Stimulated activated CD4-positive, alpha-beta T cell treated with anti-CD3 and anti-CD28 coated beads, Interleukin-1b, Interleukin-23, amount 100 ng/mL, for 1 hour (primary cell): Measurements from ENCODE around the gene ARHGAP22.

Experiments used
- DNase-seq, 2 donors: peaks; one replicate each; pipeline ENCODE4 v3.0.0-alpha.2; 2020; ENCODE audit warnings: low read depth in 2 of 2

Gene ARHGAP22

DNA sequence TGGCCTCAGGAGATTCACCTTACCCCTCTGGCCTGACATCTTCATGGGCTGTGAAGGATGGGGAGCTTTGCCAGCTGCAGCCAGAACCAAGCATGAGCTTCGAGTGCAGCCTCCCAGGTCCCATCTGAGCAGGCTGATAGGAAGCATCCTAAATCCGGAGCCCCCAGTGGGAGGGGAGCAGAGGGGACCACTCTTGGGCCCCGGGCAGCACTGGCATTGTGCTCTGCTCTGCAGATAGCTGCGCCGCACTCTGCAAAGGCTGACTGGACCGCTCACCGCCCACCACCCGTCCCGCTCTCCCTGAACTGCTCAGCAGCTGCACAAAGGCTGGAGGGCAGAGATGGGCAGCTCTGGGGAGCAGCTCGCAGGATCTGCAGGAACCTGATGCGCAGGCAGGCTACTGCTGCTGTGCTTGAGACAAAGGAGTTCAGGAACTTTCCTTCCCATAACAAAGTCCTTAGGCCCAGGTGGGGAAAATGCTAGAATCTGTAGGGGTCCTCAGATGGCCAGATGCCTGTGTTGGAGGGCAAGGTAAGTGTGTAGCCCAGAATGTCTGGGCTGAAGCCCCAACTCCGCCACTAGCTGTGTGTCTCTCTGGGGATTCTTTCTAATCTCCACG, 51.8 kb downstream of the ARHGAP22 start:
- DNase-seq: no peak

DNA sequence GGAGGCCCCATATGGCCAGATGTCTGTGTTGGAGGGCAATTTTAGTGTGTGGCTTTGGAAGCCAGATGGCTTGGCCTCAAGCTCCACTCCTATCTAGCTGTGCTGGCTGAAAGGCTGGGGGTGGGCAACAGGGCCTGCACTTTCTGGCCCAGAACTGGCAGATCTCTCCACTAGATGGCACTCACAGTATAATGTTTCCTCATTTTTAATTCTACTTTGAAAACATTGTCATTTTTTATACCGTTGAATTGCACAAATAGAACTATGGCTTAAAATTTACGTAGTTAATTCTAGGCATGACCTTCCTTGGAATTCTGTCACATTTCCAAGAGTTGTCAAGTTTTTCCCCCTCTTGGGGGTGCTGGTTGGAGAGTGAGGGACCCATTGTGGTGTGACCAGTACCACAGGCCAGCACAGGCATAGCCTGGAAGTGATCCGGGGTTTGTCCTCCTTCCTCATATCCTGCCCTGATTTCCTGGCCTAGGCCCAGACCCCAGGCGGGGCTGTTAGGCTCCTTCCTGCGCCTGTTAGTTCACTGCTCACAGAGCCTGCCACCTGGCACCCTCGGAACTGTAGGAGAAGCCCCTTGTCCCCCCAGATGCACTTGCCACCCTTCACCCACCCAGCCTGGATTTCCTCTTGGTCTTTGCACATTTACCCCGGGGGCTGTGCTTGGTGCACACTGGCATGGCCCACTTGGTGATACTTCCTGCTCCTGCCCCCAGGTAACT, 52.8 kb downstream of the ARHGAP22 start:
- DNase-seq: no peak

DNA sequence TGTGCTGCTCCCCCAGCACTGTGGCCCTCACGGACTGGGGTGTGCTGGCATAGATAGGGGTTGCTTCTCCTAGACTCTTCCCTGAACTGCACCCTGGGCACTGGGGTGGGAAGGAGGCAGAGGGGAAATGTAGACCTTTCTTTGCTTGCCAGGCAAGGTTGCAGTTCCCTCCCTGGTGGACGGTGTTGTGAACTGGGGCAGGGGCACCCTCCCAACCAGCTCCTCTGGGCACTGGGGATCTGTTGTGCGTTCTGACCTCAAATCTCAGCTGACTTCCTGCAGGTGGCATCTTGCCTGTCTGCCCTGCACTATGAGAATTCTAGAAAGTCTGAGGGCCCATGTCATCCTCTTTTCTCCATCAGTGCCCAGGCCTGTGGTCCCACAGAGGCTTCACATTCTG, 53.9 kb downstream of the ARHGAP22 start:
- DNase-seq: no peak

DNA sequence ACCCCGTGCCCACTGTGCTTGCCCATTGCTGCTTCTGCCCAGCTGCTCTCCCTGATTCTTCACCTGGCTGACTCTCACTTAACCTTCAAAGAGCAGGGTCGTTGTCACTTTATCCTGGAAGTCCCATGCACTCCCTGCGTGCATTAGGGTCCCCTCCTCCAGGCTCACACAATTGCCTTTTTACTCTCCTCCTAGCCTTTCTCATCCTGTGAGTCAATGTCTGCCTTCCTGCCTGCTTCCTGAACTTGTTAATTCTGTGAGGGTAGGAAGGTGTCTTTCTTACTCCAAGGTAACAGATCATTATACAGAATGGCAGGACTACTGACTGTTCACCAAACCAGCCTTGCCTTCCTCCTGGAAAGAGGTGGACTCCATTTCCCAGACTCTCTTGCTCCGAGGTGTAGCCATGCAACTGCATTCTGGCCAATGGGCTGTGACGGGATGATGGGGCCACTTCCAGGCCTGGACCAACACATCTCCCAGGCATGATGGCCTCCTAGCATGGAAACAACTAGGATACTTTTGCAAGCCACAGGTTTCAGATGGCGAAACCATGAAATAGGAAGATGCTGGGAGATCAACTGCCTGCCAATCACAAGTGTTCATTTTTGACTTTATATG, 54.7 kb downstream of the ARHGAP22 start:
- DNase-seq: no peak

DNA sequence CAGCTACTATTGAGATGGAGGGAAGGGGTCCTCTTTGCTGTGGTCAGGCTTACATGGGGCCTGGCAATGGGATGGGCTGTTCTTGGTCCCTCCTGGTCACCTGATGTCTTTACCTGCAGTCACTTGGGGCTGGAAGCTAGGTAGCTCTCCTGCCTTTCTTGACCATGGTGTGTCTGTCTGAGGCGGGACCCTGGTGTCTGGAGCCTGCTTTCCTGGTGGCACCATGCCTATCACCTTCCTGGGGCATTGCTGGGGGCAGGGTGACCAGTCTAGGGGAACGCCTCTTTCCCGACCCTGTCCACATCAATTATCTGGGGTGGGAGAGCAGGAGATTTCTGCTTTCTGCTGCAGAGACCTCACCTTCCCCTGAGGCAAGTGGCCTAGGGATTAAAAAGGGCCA, 55.6 kb downstream of the ARHGAP22 start:
- no peak for DNase-seq

DNA sequence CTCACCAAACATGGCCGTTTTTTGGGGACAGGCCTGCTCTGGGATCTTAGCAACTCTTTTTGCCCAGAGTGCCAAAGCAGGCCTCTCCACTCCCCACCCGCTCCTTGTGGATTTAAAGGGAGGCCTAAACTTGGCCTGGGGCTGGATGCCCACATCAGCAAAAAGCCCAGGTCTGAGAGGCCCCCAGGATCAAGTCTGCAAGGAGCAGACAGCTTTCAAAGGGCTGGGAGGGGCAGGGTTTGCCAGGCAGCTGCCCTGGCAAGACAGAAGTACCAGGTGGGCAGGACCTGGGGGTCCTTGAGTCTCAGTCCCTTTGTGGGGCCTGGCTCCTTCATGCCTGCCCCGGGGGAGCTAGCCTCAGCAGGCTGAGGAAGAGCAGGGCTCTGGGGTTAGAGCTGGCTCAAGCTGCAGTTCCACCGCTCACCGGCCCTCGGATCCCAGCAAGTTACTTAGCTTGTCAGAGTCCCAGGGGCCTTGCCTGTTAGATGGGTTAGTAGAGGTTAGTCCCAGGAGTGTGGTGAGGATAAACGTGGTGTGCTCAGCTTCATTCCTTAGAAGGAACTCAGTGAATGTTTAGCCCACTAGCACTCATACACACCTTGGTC, 56.2 kb downstream of the ARHGAP22 start:
- DNase-seq: no peak

DNA sequence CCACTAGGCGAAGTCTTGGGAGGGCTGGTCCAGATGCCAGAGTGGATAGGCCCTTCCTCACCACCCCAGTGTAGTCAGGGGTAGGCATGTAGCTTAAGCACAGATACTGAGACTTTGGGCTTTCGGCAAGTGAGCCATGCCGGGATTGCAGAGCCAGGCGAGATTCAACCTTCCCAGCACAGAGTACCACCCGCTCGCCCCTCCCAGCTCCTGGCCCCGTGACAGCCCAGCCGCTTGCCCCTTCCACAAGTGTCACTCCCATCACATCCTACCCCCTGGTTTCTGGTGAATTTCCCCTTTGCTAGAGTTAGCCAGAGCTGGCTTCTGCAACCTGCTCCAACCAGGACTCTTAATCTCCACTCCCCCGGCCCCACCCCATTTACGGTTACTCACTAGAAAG, 56.9 kb downstream of the ARHGAP22 start:
- DNase-seq: no peak

DNA sequence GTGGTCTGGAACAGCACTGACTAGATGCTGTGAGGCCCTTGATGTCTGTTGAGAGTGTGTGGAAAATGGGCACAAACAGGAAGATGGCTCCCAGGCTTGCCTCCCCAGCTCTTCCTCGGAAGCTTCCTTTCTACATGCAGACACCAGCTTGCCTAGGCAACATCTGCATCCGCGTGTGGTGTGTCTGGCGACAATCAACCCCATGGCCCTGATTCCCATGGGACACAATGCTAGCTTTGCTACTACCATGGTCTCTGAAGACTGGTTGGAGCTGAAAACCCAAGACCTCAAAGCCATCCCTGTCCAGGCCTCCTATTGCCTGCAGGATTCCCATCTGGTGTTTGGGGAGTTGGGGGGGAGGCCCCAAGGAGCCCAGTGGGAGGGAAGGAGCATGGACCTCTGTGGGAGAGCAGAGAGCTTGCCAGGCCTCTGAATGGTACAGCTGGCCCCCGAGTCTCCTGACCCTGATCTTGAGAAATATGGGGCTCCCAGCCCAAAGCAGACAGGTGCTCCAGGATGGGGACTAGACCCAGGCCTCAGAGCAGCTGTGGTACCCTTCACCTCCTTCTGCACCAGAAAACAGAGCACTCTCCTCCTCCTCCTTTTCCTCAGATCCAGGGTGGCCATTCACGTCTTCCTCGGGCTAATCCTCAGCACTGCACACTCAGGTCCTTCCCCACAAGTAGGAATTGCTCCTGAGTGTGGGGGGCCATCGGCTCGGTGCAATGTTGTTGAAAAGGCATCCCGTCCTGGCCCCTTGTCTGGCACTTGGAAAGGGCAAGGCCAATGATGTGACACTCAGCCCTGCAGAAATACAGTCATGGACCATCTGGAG, 57.6 kb downstream of the ARHGAP22 start:
- DNase-seq: no peak

DNA sequence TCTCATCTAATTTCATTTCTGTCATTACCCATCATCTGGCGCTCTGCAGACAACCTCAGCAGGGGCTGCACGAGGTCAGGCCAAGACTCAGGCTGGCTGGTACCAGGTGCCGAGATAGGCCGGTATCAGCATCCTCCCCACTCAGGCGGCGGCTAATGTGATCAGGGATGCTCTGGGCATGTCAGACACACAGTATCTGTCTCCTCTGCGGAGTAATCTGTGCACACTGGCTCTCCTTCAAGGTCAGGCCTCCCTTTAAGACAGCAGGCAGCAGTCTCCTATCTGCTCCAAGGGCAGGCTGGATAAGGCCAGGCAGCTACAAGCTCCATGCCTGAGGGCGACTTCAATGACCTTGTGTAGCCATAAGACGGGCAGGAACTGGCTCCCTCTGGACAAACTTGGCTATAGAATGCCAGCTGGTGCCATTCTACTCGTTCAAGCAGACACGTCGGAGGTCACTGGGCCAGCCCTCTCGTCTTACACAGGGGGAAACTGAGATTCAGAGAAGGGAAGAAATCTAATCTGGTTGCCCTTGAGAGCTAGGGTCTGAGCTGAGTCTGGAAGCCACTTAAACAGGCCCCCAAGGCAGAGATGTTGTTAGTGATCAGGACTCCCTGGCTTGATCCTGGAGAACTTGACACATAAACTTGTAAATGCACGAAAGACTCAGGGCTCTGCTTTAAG, 59.3 kb downstream of the ARHGAP22 start:
- no peak for DNase-seq

DNA sequence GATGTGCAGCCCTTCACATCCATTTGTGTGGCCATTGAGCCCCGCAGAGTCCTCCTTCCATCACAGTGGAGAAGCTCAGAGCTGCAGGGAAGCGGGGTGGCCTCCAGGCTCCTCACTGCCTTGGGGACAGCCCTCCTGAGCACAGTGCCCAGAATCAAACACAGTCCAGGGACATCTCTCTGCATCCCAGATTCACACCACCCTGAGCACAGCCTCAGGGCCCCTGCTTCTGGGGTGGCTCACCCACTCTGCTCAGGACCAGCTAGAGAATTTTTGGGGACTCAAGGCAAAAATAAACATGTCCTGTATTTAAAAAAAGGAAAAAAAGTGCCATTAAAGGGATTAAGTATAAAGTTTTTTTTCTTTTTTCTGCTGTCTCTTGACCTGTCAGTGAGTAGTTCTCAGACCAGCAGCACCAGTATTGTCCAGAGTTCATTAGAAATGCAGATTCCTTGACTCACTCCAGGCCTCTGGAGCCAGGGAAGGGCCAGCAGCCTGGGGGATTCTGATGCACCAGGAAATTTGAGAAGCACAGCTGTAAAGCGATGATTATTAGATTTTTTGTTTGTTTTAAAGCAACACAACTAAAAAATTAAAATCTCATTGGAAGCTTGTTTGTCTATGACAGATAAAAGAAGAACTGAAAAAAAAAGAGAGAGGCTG, 61.6 kb downstream of the ARHGAP22 start:
- DNase-seq: no peak

DNA sequence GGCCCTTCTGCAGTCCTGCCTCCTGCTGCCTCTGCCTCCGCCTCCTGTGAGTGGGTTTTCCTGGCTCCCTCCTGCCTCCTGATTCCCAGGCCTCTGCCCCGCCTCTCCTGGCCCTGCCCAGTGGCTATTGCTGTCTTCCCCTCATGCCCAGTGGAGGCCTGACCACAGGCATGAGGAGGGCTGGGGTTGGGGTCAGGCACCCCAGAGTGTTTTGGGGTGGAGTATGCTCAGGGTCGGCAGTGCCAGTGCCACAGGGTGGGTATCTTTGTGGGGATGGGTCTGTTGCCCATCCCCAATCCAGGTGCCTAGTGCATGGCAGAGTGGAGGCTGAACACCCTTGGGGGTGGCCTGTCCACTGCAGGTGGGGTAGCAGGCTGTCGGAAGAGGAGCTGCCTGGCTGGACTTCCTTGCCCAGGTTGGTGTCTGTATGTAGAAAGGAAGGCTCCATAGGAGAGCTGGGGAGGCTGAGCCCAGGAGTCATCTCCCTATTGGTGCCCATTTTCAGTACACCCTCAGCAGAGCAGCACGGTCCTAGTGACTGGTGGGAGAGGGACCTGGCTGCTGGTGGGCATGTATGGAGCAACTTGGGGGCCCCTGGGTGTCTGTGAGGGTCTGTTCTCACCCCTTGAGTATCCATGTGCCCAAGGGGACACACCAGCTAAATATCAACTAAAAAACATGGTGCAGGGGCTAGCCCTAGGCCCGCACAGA, 62.2 kb downstream of the ARHGAP22 start:
- no peak for DNase-seq

DNA sequence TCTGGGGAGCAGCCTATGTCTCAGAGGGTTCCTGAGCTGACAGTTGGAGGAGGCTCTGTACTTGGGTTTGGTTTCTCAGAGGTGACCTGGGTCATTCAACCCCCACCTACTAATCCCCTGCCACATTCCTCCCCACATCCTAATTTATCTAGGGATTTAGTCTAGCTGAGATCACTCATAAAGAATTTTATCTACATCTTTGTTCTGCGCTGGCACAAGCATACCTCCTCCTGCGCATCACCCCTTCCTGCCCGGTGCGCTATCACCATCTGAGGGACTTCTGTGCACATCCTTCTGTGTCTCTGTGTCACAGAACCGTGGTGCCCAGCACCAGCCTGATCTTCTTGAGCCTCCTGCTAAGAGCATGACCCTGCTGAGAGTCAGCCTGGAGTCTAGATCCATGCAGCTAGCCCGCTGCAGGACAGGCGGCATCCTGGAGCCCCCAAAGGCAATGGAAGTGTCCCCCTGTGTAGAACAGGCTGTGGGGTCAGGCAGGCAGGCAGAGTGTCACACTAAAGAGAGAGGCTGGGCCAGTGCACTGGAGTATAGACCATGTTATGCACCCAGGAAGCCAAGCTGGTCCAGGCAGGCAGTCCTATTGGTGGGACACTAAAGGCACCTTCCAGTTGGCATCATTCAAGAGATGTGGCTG, 63.6 kb downstream of the ARHGAP22 start:
- no peak for DNase-seq

DNA sequence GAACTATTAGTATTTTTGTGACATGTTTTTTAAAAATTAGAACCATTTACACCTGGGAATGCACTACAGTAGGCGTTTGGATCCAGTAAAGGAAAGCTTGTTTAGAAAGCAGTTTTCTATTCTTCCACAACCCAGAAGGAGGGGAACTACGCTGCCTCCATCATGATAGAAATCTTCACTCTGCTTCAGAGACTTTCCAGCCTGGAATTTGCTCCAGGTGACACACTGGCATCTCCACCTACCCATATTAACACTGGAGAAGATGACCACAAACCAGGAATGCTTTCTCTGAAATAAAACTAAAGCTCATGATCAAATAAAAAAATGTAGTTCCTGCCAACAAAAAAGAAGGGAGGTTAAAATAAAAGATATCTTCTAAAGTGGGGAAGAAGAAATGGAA, 66.3 kb downstream of the ARHGAP22 start:
- DNase-seq: no peak

DNA sequence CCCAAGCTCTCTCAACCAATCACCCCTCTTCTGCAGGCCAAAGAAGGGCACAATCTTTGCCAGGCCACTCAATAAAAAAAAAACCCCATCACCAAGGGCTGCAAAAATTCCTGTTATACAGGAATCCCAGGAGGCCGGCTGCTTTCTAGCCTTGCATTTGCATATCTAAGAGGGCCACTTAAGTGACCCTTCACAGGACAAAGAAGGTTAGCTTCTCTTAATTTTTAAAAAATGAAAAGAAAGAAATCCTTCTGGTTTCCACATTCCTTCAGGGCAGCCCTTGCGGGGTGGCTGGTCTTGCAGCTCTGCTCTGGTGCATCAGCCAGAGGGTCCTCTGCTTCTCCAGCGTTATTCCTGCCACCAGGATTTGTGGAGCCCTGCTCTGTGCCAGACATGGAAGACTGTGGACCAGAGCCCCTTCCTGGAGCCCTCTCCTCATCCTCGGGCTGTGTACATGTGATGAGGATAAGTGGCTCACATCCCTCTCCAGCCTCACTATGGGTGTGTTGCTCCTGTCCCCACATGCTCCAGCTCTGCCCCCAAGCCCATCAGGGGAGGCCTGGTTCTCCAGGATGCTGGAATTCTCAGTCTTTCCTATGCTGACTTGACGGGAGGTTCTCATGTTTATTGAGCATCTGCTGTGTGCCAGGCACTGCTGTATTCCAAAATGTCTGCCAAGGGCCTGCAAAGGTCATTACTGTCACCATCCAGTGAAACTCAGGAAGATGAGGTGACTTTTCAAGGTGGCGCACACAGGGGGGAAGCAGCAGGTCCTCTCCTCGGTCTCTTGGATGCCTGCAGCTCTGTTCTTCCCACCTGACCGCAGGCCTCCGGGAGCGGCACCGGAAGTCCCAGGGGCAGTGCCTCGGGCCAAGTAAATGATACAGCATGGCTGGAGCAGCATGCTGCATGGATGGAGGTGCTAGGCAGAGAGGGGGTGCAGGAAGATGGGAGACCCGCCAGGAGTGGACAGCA, 67.7 kb downstream of the ARHGAP22 start:
- DNase-seq: no peak

DNA sequence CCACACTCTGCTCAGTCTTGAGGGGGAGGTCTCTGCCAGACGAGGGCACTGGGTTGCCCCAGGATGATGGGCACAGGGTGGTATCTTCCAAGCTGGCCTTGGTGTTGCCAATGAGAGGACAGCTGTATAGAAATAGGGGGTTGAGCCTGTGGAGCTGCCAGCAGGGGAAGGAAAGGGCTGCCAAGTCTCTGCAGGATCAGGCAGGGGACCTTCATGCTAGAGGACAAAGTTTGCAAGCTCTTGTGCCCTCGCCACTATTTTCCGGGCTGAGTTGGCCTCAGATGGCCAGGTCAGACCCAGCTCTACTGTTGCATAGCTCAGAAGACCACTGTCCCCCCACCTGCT, 68.7 kb downstream of the ARHGAP22 start:
- DNase-seq: no peak

DNA sequence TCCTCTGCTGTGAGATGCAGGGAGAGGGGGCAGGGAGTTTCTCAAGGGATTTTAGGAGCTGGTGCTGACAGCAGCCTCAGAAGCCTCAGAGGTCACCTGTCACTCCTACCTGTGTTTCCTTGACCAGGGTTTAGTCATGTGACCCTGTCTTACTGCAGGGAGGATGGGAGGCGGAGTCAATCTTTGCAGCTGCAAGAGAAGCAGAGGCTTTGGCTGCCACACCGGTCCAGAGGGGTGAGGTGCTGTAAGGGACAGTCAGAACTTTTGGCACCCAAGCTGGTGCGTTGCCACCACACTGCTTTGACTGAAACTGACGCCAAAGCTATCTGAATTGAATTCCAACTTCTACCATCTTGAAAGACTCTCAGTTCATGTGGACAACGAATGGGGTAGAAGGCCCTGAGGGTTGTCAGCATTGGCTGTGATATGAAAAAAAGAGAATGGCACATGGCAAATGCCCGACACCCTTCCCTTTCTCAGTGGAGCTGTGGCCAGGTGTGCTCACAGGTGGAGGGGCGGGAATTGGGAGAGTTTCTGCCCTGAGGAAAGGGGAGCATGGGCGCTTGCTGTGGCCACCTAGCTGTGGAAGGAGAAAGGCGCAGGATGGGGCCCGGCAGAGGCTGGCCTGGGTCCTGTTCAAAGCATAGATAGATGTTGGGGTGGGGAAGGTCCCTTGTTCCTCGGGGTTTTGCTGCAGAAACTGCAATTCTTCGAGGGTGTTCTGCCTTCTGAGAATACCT, 69.3 kb downstream of the ARHGAP22 start:
- no peak for DNase-seq

DNA sequence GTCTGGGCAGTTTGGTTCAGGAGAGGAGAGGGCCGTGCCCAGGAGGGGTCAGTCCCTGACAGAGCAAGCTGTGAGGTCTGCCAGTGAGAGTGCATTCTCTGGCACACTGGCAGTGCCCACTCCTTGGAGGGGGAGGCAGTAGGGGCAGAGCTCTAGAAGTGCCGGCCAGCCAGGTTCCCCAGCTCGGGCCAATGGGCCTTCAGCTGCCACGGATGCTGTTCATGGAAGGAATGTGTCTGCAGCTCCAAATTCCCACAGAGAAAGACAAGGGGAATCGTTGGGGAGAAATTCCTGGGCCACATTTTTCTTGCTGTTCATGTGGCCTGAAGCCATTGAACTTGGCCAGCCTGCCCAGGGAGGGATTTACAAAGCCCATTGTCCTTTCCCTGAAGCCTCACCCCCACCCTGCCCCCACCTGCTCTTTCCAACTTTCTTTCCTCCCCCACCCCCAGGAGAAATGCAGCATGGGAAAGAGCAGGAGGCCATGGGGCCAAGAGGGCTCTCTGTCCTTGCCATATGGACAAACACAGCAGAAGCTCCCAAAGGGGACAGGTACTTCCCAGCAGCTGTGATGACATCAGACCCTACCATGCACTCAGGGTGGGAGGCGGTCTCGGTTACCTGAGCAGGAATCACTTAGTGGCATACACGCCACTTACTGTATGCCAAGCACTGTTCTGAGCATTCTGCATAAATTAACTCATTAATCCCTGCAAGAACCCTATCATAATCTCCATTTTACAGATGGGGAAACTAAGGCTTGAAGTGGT, 70.7 kb downstream of the ARHGAP22 start:
- DNase-seq: no peak
